HL-60 (cell line): ENCODE measurements around the gene ZNF280C.

ENCODE experiments used
- CTCF ChIP-seq: IDR thresholded peaks from one replicate; pipeline ENCODE4 v1.5.1; 2011; ENCODE audit warnings: low read length, control low read depth, inconsistent platforms; ENCODE audit not compliant: insufficient read depth
- GABPA ChIP-seq: IDR thresholded peaks from 2 replicates; pipeline ENCODE4 v1.6.1; 2012; ENCODE audit warnings: low read depth
- POLR2AphosphoS5 ChIP-seq: IDR thresholded peaks from 2 replicates; pipeline ENCODE4 v1.6.1; 2012; ENCODE audit warnings: low read depth
- REST ChIP-seq: IDR thresholded peaks from 2 replicates; pipeline ENCODE4 v1.6.1; 2012; ENCODE audit warnings: low read depth; ENCODE audit not compliant: insufficient replicate concordance
- SPI1 ChIP-seq: IDR thresholded peaks from 2 replicates; pipeline ENCODE4 v1.6.1; 2012; ENCODE audit warnings: low read depth, mild to moderate bottlenecking, borderline replicate concordance

DNA sequence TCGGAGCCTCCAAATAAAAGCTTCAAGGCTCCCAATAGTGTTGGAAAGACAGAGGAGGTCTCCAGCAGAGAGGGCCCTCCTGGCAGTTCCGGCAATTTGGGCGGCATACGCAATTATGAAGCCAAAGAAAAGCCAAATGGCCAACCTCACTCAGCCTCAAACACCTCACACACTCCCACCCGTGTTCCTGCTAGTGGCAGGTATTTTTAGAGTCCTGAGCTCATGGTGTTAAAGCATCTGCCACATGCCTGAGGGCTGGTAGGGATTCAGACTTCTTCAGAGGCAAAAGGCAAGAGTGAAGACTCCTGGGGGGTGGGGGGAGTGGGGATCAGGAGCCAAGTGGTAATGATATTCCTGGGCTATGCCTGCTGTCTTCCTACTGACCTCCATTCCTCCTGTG is 89.5 kb downstream of the ZNF280C start:
- TF ChIP-seq CTCF (no peak), POLR2AphosphoS5 (no peak), REST (no peak), GABPA (no peak), SPI1 (no peak)
